A549 (cell line): ENCODE results near the gene PRSS21. TPM values are rescaled to one million over a fixed set of nuclear protein-coding genes. Genes with fewer than 3 reads are reported as not detected.

Experiments
- ATAC-seq, 2 experiments: fragments of 200-7000 bp in 1 of 2; fragments of >200 bp in 1 of 2; cut with Nextera tagmentation in 1 of 2; cut with Tn5 transposase in 1 of 2; 3 replicates each; pipeline versions ENCODE4 v1.8.0 to v1.9.1; 2018 to 2020; ENCODE audit warnings: mild to moderate bottlenecking in 1 of 2, moderate library complexity in 1 of 2
- CTCF ChIA-PET: fragments of 300-600 bp; sonication (Branson Sonifier 250); formaldehyde crosslinking; extraction: SDS; loops from one replicate; lab custom pipeline; 2021; ENCODE audit warnings: antibody characterized with exemption, inconsistent platforms; lab: Yijun Ruan, JAX
- POLR2A ChIA-PET: fragments of 350-600 bp; formaldehyde crosslinking; extraction: SDS; loops from one replicate; lab custom pipeline; 2021; ENCODE audit warnings: antibody characterized with exemption, inconsistent platforms; lab: Yijun Ruan, JAX
- DNase-seq, 2 experiments: peaks; one replicate each; pipeline versions ENCODE4 v3.0.0 to v3.0.0-alpha.2; 2011 to 2016; ENCODE audit warnings: low read depth in 1 of 2, low spot score in 1 of 2
- FAIRE-seq: peaks from 2 replicates; lab custom pipeline; 2011; peaks lifted over from hg19 to GRCh38; lab: Jason Lieb, UNC
- H3K27ac ChIP-seq, 2 experiments: fragments of >200 bp; sonication (Bioruptor Twin); formaldehyde crosslinking; 3 replicates each; pipeline ENCODE4 v1.5.1; 2016 to 2017
- H3K4me1 ChIP-seq: fragments of >200 bp; sonication (Bioruptor Twin); formaldehyde crosslinking; 3 replicates; pipeline ENCODE4 v1.6.1; 2016
- H3K4me2 ChIP-seq: fragments of >200 bp; sonication (Bioruptor Twin); formaldehyde crosslinking; 3 replicates; pipeline ENCODE4 v1.6.1; 2016
- H3K4me3 ChIP-seq: fragments of >200 bp; sonication (Bioruptor Twin); formaldehyde crosslinking; 3 replicates; pipeline ENCODE4 v1.5.1; 2016
- H3K9me3 ChIP-seq: fragments of >200 bp; sonication (Bioruptor Twin); formaldehyde crosslinking; 3 replicates; pipeline ENCODE4 v1.6.1; 2016
- ATOH8 ChIP-seq: fragments of 250-450 bp; sonication (Bioruptor Pico); IDR thresholded peaks from 2 replicates; pipeline ENCODE4 v1.5.0; 2020; ENCODE audit warnings: low read depth, mild to moderate bottlenecking, moderate library complexity
- BHLHE40 ChIP-seq: IDR thresholded peaks from 2 replicates; pipeline ENCODE4 v1.6.1; 2012; ENCODE audit warnings: low read depth, low read length, inconsistent platforms
- CBX8 ChIP-seq: fragments of 200-600 bp; sonication (generic); IDR thresholded peaks from 2 replicates; pipeline ENCODE4 v1.6.1; 2016
- CHD2 ChIP-seq: fragments of 150-350 bp; IDR thresholded peaks from 2 replicates; pipeline ENCODE4 v1.6.1; 2014; ENCODE audit warnings: low read length; ENCODE audit not compliant: partially characterized antibody
- EHF ChIP-seq: fragments of 250-450 bp; sonication (Bioruptor Pico); IDR thresholded peaks from 2 replicates; pipeline ENCODE4 v1.5.0; 2020; ENCODE audit warnings: mild to moderate bottlenecking
- ELK1 ChIP-seq: fragments of 150-350 bp; IDR thresholded peaks from 2 replicates; pipeline ENCODE4 v1.6.1; 2014; ENCODE audit warnings: low read depth, mild to moderate bottlenecking, low read length
- ESRRA ChIP-seq: fragments of 150-350 bp; IDR thresholded peaks from 2 replicates; pipeline ENCODE4 v1.6.1; 2014; ENCODE audit warnings: mild to moderate bottlenecking, low read length, borderline replicate concordance
- GATA3 ChIP-seq: IDR thresholded peaks from 2 replicates; pipeline ENCODE4 v1.6.1; 2012; ENCODE audit warnings: borderline replicate concordance
- HDAC2 ChIP-seq: fragments of 200-600 bp; sonication (generic); IDR thresholded peaks from 2 replicates; pipeline ENCODE4 v1.6.1; 2016
- HOXB5 ChIP-seq: fragments of 250-450 bp; sonication (Bioruptor Pico); IDR thresholded peaks from 2 replicates; pipeline ENCODE4 v1.5.0; 2020; ENCODE audit warnings: mild to moderate bottlenecking, moderate library complexity
- JUN ChIP-seq, 2 experiments: fragments of >200 bp; sonication (Bioruptor Twin); formaldehyde crosslinking; IDR thresholded peaks; 2 replicates in 1 of 2; 3 replicates in 1 of 2; pipeline ENCODE4 v1.6.1; 2016 to 2017
- KDM1A ChIP-seq: fragments of 200-600 bp; sonication (generic); IDR thresholded peaks from 2 replicates; pipeline ENCODE4 v1.6.1; 2016; ENCODE audit warnings: low read depth, mild to moderate bottlenecking
- MAFK ChIP-seq: fragments of 450-650 bp; IDR thresholded peaks from 2 replicates; pipeline ENCODE4 v1.6.1; 2014; ENCODE audit not compliant: partially characterized antibody
- NPAS2 ChIP-seq: fragments of 250-450 bp; sonication (Bioruptor Pico); IDR thresholded peaks from 2 replicates; pipeline ENCODE4 v1.8.0; 2022; ENCODE audit warnings: mild to moderate bottlenecking, moderate library complexity, borderline replicate concordance
- PHF8 ChIP-seq: fragments of 200-600 bp; sonication (generic); IDR thresholded peaks from 2 replicates; pipeline ENCODE4 v1.6.1; 2016; ENCODE audit warnings: low read depth, mild to moderate bottlenecking, antibody characterized with exemption, moderate library complexity, borderline replicate concordance
- POLR2A ChIP-seq: IDR thresholded peaks from 2 replicates; pipeline ENCODE4 v1.6.1; 2012; ENCODE audit warnings: mild to moderate bottlenecking, low read length
- POLR2AphosphoS2 ChIP-seq: conservative IDR thresholded peaks from 2 replicates; pipeline ENCODE4 v1.6.1; 2012; ENCODE audit warnings: low read length, improper control_type of control experiment, inconsistent platforms
- RFX5 ChIP-seq: fragments of 450-650 bp; IDR thresholded peaks from 2 replicates; pipeline ENCODE4 v1.7.1; 2014; ENCODE audit warnings: antibody characterized with exemption, mild to moderate bottlenecking, moderate library complexity
- RNF2 ChIP-seq: fragments of 200-600 bp; sonication (generic); IDR thresholded peaks from 2 replicates; pipeline ENCODE4 v1.6.1; 2016; ENCODE audit warnings: low read depth, mild to moderate bottlenecking, antibody characterized with exemption, moderate library complexity, borderline replicate concordance
- SMC3 ChIP-seq: fragments of >200 bp; sonication (Bioruptor Twin); formaldehyde crosslinking; IDR thresholded peaks from 3 replicates; pipeline ENCODE4 v1.6.1; 2018; ENCODE audit warnings: inconsistent platforms
- TFCP2L1 ChIP-seq: fragments of 250-450 bp; sonication (Bioruptor Pico); IDR thresholded peaks from 2 replicates; pipeline ENCODE4 v1.5.0; 2021; ENCODE audit warnings: mild to moderate bottlenecking
- TP53 ChIP-seq: fragments of 250-450 bp; sonication (Bioruptor Pico); IDR thresholded peaks from 2 replicates; pipeline ENCODE4 v1.5.0; 2021; ENCODE audit warnings: mild to moderate bottlenecking, moderate library complexity
- ZNF302 ChIP-seq: fragments of 250-450 bp; sonication (Bioruptor Pico); IDR thresholded peaks from 2 replicates; pipeline ENCODE4 v1.9.0; 2021; ENCODE audit warnings: inconsistent platforms, mild to moderate bottlenecking, moderate library complexity
- ZSCAN20 ChIP-seq: fragments of 250-450 bp; sonication (Bioruptor Pico); IDR thresholded peaks from 2 replicates; pipeline ENCODE4 v1.8.0; 2022; ENCODE audit warnings: mild to moderate bottlenecking, moderate library complexity
- WGBS: methylation state at CpG from one replicate; pipeline ENCODE4 v1.1.6; 2017; ENCODE audit errors: missing lambda C conversion rate; 5-methylcytosine and 5-hydroxymethylcytosine counted together
- polyA plus RNA-seq, 4 experiments: library from polyadenylated mRNA; depleted of rRNA in 3 of 4; stranded (reverse); fragments of >200 nt; fragmentation: RNase III in 1 of 4; extraction: RNeasy Plus Mini Kit Qiagen cat#74134 plus additional on column Dnase treatment in 1 of 4; gene quantifications; 2 replicates in 3 of 4; 3 replicates in 1 of 4; pipeline ENCODE4 v1.2.3, GENCODE V29; 2011 to 2017
- TF ChIP-seq, protein P1 (sequence below): fragments of 450-650 bp; IDR thresholded peaks from 2 replicates; pipeline ENCODE4 v1.6.1; 2014; ENCODE audit warnings: antibody characterized with exemption
- TF ChIP-seq, protein P2 (sequence below): fragments of 250-450 bp; sonication (Bioruptor Pico); IDR thresholded peaks from 2 replicates; pipeline ENCODE4 v1.5.0; 2021; ENCODE audit warnings: mild to moderate bottlenecking, moderate library complexity, borderline replicate concordance

PRSS21 gene
- polyA plus RNA-seq, 2 of the 4 experiments (the other 2 are of a cell fraction): 0.12 to 0.23 TPM

DNA sequence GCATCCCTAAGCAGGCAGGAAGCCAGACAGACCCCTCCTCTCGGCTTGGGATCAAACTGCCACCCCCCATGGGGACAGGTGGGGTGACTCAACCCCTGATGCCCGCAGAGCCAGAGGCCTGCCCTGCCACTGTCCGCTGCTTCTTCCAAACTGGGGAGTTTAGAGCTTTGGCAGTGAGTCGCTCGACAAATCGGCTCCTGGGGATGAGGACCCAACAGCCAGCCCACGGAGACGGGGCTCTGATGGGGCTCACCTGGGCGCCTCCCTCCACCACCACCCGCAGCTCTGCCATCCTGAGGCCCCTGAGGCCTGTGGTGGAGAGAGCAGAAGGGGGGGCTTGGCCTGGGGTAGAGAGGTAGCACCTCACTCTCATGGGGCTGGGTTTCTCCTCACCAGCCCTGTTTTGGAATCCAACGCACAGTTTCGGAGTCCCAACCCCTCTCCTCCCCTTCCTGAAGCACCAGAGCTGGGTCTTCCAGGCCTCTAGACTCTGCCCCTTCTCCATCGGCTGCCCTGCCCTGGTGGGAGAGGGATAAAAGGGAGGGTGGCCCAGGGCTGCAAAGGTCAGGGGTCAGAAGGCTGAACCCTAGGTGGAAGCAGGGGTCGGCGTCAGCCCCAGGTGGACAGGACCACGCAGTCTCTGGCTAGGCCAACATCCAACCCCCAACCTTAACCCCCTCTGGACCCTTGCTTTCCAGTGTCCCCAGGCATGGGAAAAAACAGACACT lies 35.1 kb downstream of the PRSS21 start (continued):
- TF ChIP-seq, protein P1, sequence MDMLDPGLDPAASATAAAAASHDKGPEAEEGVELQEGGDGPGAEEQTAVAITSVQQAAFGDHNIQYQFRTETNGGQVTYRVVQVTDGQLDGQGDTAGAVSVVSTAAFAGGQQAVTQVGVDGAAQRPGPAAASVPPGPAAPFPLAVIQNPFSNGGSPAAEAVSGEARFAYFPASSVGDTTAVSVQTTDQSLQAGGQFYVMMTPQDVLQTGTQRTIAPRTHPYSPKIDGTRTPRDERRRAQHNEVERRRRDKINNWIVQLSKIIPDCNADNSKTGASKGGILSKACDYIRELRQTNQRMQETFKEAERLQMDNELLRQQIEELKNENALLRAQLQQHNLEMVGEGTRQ: no peak
- TF ChIP-seq JUN (IDR thresholded peaks at IDR 0.05): no peak
- no peak for TF ChIP-seq RFX5
- TF ChIP-seq ZNF302 (CRISPR knock-in tag): no peak
- TF ChIP-seq POLR2A: no peak
- TF ChIP-seq PHF8: no peak
- no peak for TF ChIP-seq KDM1A
- TF ChIP-seq CHD2: no peak
- no peak for TF ChIP-seq ZSCAN20 (CRISPR knock-in tag)
- TF ChIP-seq, all 56 proteins: peak for 0

GRCh38 chr16:2852731-2853507 lies 35.9 kb downstream of the PRSS21 start:
- Histone ChIP-seq H3K4me3 (no peak overlapping the region), H3K9me3 (peaks cover 5% of the 10 kb centered on the region; the same call in 1 of the 3 replicates), H3K4me1 (peaks cover 5% of the 10 kb centered on the region; the same call in 2 of the 3 replicates), H3K27ac (no peak overlapping the region), H3K4me2 (no peak overlapping the region)
- ChIA-PET CTCF (interaction anchor here (0.7 to 10.6 kb wide), 9 partner anchors 10 to 88 kb away, joined by 3 to 91 read pairs (median 5); no protein-coding TSS in a partner anchor), POLR2A (no interaction called here)
- no peak for FAIRE-seq
- no peak for ATAC-seq
- TF ChIP-seq RNF2 (no peak), SMC3 (no peak), MAFK (no peak), HOXB5 (CRISPR knock-in tag) (no peak), POLR2AphosphoS2 (no peak), NPAS2 (CRISPR knock-in tag) (no peak), HDAC2 (no peak), GATA3 (no peak), TP53 (CRISPR knock-in tag) (no peak), ATOH8 (CRISPR knock-in tag) (no peak), ELK1 (no peak), TFCP2L1 (CRISPR knock-in tag) (no peak), POLR2A (no peak), CBX8 (no peak), ZNF302 (CRISPR knock-in tag) (no peak), ESRRA (no peak), BHLHE40 (no peak), EHF (CRISPR knock-in tag) (no peak)
- TF ChIP-seq, protein P2, sequence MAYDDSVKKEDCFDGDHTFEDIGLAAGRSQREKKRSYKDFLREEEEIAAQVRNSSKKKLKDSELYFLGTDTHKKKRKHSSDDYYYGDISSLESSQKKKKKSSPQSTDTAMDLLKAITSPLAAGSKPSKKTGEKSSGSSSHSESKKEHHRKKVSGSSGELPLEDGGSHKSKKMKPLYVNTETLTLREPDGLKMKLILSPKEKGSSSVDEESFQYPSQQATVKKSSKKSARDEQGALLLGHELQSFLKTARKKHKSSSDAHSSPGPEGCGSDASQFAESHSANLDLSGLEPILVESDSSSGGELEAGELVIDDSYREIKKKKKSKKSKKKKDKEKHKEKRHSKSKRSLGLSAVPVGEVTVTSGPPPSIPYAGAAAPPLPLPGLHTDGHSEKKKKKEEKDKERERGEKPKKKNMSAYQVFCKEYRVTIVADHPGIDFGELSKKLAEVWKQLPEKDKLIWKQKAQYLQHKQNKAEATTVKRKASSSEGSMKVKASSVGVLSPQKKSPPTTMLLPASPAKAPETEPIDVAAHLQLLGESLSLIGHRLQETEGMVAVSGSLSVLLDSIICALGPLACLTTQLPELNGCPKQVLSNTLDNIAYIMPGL (CRISPR knock-in tag): no peak
- DNase-seq: no peak
- 88% methylated on average over 22 of the region's 56 CpGs for WGBS
